Measurements from ENCODE around the gene CTSV.
"Not testable (repeated sequence)": the region's sequence is repeated elsewhere in the genome, so short reads cannot be mapped to it uniquely, and the experiment has no call there.

DNA sequence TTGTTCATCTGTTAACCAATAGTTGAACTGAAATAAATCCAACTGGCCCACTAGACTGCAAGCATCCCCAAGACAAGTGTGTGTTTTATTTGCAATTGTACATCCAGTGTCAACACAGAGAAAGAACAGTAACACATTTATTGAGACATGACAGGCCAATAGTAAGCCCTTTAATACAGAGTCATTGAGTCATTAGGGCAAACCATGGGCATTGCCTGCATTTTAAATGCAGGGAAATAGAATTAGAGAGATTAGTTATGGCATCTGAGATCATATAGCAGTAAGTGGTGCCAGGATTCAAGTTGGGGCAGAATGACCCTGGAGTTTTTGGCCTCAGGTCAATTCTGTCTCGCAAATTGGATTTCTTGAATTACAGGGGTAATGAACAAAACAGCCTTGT, 15.4 kb downstream of the CTSV start:
- TF ChIP-seq, protein P1, sequence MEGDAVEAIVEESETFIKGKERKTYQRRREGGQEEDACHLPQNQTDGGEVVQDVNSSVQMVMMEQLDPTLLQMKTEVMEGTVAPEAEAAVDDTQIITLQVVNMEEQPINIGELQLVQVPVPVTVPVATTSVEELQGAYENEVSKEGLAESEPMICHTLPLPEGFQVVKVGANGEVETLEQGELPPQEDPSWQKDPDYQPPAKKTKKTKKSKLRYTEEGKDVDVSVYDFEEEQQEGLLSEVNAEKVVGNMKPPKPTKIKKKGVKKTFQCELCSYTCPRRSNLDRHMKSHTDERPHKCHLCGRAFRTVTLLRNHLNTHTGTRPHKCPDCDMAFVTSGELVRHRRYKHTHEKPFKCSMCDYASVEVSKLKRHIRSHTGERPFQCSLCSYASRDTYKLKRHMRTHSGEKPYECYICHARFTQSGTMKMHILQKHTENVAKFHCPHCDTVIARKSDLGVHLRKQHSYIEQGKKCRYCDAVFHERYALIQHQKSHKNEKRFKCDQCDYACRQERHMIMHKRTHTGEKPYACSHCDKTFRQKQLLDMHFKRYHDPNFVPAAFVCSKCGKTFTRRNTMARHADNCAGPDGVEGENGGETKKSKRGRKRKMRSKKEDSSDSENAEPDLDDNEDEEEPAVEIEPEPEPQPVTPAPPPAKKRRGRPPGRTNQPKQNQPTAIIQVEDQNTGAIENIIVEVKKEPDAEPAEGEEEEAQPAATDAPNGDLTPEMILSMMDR (tag by site-specific recombination; IDR thresholded peaks at IDR 0.05) = not testable (repeated sequence)
- not testable (repeated sequence) for TF ChIP-seq KLF16, YY1 (tag by site-specific recombination; IDR thresholded peaks at IDR 0.05)
- TF ChIP-seq, protein P2, sequence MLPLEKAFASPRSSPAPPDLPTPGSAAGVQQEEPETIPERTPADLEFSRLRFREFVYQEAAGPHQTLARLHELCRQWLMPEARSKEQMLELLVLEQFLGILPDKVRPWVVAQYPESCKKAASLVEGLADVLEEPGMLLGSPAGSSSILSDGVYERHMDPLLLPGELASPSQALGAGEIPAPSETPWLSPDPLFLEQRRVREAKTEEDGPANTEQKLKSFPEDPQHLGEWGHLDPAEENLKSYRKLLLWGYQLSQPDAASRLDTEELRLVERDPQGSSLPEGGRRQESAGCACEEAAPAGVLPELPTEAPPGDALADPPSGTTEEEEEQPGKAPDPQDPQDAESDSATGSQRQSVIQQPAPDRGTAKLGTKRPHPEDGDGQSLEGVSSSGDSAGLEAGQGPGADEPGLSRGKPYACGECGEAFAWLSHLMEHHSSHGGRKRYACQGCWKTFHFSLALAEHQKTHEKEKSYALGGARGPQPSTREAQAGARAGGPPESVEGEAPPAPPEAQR (tag by site-specific recombination; IDR thresholded peaks at IDR 0.05) = not testable (repeated sequence)
